Stimulated activated CD4-positive, alpha-beta T cell treated with anti-CD3 and anti-CD28 coated beads, Interleukin-4, amount 100 ng/mL, for 48 hours (primary cell): ENCODE measurements around the gene CFC1.
"Not testable (repeated sequence)": the region's sequence is repeated elsewhere in the genome, so short reads cannot be mapped to it uniquely, and the experiment has no call there.

Experiments used
- DNase-seq, 2 donors: peaks; one replicate each; pipeline ENCODE4 v3.0.0-alpha.2; 2020; ENCODE audit warnings: low read depth in 2 of 2

CFC1 gene

DNA sequence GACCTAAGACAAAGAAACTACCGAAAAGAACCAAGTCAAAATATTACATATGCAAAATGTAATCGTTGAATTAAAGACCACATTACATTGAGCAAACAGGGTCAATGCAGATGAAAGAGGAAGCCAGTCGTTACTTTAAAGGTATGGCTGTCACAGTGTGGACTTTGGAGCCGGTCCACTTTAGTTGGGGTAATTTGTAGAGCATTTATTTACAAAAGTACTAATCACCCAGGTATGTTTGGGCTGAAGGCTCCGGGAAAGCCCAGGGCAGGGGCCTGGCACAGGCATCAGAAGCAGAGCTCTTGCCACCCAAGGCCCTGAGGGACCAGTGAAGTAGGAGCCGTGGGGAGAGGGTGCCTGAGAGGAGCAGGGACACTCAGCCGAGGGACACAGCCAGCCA lies 15.8 kb downstream of the CFC1 start:
- not testable (repeated sequence) for DNase-seq

GRCh38 chr2:130582970-130583369 lies 16.4 kb downstream of the CFC1 start:
- not testable (repeated sequence) for DNase-seq

DNA sequence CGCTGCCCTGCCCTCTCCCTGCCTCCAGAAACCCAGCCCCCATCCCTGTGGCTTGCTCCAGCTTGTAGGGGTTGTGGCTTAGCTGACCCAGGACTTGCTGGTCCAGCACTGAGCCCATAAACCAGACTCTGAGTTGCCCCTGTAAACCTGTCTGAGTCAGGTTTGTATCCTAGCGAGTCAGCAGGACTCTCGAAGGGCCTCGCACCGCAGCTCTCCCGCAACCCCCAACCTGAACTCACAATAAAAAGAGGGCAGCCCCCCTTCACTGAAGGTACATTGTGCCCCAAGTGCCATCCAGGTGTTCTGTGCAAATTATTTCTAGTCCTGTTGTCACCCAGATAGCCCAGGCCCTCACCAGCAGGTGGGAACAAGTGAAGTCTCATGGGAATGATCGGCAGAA lies 17.9 kb downstream of the CFC1 start:
- DNase-seq: not testable (repeated sequence)

DNA sequence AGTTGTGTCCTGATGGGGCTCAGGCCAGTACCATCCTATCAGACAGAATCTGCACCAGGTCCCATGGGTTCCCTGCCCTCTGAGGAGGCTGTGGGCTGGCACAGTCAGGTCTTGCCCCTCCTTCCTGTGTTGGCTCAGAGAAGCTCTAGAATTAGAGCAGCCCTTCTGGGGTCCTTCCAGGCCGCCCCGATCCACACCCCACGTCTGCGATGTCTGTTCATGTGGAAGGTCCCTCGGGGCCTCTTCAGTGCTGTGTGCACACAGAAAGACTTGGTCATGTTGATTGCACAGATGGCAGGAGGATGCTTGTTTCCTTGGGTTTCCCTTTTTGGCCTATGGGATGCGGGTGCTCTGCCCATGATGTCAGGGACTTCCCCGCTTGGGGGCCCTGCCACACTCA lies 20.3 kb downstream of the CFC1 start:
- DNase-seq: not testable (repeated sequence)

DNA sequence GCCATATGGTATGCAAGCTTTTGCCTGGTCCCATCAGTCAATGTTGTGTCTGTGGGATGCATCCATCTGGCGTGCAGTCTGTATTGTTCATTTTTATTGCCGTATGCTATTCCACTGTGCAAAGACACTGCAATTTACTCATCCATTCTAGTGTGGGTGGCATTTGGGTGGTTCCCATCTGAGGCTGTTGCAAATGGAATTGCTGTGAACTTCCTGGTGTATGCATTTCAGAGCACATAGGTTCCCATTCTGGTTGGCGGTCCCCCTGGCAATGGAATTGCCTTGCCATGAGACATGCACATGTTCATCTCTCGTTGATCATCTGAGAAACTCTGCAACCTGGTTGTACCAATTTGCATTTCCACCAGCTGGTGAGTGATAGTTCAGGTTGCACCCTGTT lies 21.8 kb downstream of the CFC1 start:
- not testable (repeated sequence) for DNase-seq

DNA sequence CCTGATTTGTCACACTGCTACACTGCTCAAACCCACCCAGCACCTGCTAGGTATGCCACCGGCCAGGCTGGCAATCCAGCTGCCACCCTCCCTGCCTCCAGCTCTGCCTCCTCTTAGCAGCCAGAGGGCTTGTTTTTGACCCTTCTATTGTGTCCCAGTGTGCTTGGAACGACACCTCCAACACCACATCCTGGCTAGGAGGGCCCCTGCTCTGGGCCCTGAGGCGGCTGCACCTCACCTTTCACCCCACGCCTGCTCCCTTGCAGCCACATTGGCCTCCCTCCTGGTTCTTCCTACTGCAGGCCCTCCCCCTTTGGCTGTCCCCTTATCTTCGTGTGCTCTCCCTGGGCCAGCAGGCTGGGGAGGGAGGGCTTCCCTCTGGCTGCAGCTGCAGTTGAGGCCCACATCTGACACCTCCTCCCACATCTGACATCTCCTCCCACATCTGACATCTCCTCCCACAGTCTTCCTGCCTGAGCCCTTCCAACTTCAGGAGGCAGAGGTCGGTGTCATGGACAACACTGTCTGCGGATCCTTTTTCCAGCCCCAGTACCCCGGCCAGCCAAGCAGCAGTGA lies 23.1 kb downstream of the CFC1 start:
- not testable (repeated sequence) for DNase-seq

DNA sequence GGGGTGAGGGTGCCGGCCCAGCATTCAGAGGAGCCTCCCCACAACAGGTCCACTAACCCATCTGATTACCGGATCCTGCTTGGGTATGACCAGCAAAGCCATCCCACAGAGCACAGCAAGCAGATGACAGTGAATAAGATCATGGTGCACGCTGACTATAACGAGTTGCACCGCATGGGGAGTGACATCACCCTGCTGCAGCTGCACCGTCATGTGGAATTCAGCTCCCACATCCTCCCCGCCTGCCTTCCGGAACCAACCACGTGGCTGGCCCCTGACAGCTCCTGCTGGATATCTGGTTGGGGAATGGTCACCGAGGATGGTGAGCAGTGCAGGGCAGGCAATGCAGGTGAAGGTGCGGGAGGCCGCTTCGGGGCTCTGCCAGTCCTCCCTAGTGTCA lies 25.1 kb downstream of the CFC1 start:
- not testable (repeated sequence) for DNase-seq

DNA sequence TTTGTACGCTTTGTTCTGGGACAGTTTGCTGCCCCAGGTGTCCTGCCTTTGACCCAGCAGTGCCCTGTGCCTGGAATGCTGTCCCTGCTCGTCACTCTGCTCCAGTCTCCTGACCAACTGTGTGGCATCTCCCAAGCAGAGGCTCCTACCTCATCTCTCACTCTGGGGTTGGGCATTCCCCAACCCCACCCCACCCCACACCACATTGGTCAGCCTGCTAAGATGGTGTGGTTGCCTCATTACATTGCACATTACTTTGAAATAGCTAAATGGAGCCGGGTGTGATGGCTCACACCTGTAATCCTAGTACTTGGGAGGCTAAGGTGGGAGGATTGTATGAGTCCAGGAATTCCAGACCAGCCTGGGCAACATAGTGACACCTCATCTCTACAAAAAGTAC lies 27.4 kb downstream of the CFC1 start:
- not testable (repeated sequence) for DNase-seq

DNA sequence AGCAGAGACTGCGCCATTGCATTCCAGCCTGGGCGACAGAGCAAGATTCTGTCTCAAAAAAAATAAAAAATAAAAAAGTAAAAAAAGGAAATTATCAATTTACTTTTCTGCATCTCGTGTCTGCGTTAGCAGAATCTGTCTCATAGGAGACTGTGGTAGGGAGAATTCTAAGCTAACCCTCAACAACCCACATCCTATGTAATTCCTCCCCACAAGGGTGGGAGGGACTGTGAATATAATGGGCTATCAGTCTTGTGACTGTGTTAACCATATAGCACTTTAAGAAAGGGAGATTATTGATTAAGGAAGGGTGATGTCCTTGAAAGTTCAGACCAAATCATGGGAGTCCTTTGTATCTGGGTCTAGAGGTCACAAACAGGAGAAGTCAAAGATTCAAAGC lies 33.2 kb downstream of the CFC1 start:
- not testable (repeated sequence) for DNase-seq

- DNase-seq: not testable (repeated sequence)
These were observed 42.9 kb downstream of the CFC1 start for GRCh38 chr2:130556441-130556840.

GRCh38 chr2:130554178-130554577 lies 45.2 kb downstream of the CFC1 start:
- not testable (repeated sequence) for DNase-seq

DNA sequence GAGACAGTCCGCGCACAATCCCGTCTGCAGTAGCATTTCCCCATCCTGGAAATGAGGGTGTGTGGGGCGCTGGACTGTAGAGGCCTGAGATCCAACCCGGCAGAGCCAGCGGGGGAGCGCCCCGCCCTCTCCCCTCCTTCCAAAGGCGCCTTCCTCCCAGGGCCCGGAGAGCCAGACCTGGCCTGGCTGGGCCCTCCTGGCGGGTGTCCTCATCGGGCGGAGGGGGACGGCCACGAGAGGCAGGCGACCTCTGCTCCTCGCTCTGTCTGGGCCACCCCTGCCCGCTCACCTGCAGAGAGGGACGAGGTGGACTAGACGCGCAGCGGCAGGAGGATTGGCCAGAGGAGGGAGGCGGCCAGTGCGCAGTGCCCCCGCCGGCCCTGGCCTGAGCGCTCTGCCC lies 49.9 kb downstream of the CFC1 start:
- DNase-seq: not testable (repeated sequence)

DNA sequence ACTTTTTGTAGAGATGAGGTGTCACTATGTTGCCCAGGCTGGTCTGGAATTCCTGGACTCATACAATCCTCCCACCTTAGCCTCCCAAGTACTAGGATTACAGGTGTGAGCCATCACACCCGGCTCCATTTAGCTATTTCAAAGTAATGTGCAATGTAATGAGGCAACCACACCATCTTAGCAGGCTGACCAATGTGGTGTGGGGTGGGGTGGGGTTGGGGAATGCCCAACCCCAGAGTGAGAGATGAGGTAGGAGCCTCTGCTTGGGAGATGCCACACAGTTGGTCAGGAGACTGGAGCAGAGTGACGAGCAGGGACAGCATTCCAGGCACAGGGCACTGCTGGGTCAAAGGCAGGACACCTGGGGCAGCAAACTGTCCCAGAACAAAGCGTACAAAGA lies 51.0 kb downstream of the CFC1 start:
- not testable (repeated sequence) for DNase-seq

DNA sequence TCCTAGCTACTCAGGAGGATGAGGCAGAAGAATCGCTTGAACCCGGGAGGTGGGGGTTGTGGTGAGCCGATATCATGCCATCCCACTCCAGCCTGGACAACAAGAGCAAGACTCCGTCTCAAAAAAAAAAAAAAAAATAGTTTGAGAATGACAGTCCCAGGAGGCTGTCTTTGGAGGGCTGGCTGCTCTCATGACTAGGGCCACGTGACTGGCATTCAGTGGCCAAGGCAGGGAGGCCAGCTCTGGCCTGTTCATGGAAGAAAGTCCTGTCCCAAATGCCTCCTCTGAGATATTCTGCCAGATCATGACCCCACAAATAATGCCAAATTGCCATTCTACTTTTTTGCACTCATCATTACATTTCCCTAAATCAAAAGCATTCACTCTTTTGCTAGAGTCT lies 54.4 kb downstream of the CFC1 start:
- DNase-seq: not testable (repeated sequence)

DNA sequence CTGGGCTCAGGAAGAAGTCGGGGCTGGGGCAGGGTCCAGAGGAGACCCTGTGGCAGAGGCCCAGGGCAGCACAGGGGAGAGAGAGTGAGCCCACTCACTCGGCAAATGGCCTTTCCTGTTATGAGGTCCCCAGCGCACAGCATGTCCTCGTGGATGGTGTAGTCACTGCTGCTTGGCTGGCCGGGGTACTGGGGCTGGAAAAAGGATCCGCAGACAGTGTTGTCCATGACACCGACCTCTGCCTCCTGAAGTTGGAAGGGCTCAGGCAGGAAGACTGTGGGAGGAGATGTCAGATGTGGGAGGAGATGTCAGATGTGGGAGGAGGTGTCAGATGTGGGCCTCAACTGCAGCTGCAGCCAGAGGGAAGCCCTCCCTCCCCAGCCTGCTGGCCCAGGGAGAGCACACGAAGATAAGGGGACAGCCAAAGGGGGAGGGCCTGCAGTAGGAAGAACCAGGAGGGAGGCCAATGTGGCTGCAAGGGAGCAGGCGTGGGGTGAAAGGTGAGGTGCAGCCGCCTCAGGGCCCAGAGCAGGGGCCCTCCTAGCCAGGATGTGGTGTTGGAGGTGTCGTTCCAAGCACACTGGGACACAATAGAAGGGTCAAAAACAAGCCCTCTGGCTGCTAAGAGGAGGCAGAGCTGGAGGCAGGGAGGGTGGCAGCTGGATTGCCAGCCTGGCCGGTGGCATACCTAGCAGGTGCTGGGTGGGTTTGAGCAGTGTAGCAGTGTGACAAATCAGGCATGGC lies 55.4 kb downstream of the CFC1 start:
- not testable (repeated sequence) for DNase-seq

DNA sequence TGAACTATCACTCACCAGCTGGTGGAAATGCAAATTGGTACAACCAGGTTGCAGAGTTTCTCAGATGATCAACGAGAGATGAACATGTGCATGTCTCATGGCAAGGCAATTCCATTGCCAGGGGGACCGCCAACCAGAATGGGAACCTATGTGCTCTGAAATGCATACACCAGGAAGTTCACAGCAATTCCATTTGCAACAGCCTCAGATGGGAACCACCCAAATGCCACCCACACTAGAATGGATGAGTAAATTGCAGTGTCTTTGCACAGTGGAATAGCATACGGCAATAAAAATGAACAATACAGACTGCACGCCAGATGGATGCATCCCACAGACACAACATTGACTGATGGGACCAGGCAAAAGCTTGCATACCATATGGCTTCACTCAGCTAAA lies 56.6 kb downstream of the CFC1 start:
- not testable (repeated sequence) for DNase-seq
